VCaP (cell line): ENCODE measurements around the gene SLX4IP.

ENCODE experiments used
- H3K27ac ChIP-seq: fragments of 450-650 bp; 2 replicates; pipeline ENCODE4 v1.5.1; 2017
- TF ChIP-seq, protein P1 (sequence below): fragments of 450-650 bp; conservative IDR thresholded peaks from 2 replicates; pipeline ENCODE4 v1.5.1; 2017; ENCODE audit warnings: mild to moderate bottlenecking, moderate library complexity

Gene SLX4IP

GRCh38 chr20:10658051-10658823 is 223.1 kb downstream of the SLX4IP start:
- TF ChIP-seq, protein P1, sequence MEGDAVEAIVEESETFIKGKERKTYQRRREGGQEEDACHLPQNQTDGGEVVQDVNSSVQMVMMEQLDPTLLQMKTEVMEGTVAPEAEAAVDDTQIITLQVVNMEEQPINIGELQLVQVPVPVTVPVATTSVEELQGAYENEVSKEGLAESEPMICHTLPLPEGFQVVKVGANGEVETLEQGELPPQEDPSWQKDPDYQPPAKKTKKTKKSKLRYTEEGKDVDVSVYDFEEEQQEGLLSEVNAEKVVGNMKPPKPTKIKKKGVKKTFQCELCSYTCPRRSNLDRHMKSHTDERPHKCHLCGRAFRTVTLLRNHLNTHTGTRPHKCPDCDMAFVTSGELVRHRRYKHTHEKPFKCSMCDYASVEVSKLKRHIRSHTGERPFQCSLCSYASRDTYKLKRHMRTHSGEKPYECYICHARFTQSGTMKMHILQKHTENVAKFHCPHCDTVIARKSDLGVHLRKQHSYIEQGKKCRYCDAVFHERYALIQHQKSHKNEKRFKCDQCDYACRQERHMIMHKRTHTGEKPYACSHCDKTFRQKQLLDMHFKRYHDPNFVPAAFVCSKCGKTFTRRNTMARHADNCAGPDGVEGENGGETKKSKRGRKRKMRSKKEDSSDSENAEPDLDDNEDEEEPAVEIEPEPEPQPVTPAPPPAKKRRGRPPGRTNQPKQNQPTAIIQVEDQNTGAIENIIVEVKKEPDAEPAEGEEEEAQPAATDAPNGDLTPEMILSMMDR = no peak

DNA sequence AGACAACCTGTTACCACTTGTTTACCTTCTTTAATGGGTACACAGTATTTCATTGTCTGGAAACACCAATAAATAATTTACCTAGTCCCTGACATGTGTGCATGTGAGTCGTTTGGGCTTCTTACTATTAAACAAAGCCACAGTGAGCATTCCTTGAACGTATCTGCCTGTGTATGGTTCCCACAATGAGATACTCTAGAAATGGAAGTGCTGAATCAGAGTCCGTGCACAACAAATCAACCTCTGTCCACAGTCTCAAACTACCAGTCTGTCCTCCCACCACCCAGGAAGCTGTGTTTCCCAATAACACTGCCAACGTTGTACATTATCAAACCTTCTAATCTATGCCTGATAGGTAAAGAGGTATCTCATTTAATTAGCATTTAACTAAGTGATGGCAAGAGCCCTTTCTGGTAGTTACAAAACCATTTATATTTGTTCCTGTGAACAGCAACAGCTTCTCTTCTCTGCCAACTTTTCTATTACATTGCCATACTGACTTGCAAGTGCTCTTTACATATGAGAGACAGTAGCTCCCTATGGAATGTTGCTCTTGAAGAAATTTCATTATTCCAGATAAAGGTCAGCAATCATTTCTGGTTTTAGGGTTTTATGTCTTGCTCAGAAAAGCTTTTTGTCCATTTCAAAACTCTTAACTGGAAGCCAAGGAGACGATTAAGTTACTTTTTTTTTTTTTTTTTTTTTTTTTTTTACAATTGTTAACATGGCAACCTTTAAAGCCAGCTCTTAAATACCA is 223.9 kb downstream of the SLX4IP start:
- TF ChIP-seq, protein P1 = no peak
- H3K27ac ChIP-seq = peak overlapping the region; percentile 67

More at GRCh38 chr20:10658051-10658823, 223.1 kb downstream of the SLX4IP start:
- H3K27ac ChIP-seq = peak overlapping the region; percentile 67

GRCh38 chr20:10659651-10660601 is 224.8 kb downstream of the SLX4IP start:
- H3K27ac ChIP-seq = peak overlapping the region; percentile 67
- TF ChIP-seq, protein P1 = no peak

- H3K27ac ChIP-seq = peak overlapping the region; percentile 67
- TF ChIP-seq, protein P1 = no peak
Observed at GRCh38 chr20:10660661-10661060, 225.6 kb downstream of the SLX4IP start.

- TF ChIP-seq, protein P1 = no peak
- peak overlapping the region; percentile 67; the same call in 1 of the 2 replicates for H3K27ac ChIP-seq
Observed at GRCh38 chr20:10661261-10661660, 226.2 kb downstream of the SLX4IP start.

DNA sequence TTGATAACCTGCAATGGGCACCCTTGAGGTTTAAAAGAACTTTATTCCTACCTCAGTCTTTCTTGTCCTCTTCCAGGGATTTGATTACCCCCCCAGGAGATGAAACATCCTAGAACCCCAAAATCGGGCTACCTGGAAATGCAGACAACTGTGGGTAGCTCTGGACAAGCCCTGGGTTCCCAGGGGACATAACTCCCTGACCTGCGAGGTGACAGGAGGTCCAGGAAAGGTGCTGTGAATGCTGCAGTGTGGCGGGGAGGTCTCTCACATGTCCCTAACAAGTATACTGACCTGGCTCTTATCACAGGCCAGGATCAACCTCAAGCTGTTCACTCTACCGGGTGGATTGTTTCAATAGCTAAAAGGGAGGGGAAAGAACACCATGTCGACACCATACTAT is 227.0 kb downstream of the SLX4IP start:
- no peak overlapping the region for H3K27ac ChIP-seq
- TF ChIP-seq, protein P1 = no peak
